Astrocyte (in vitro differentiated cells and primary cell): ENCODE results near the gene RAPGEF3. TPM values are rescaled to one million over a fixed set of nuclear protein-coding genes. Genes with fewer than 3 reads are reported as not detected.

ENCODE experiments used
- DNase-seq: peaks from one replicate; pipeline ENCODE4 v3.0.0-alpha.2; 2010; ENCODE audit warnings: low read depth
- FAIRE-seq: peaks from 2 replicates; lab custom pipeline; 2011; peaks lifted over from hg19 to GRCh38; lab: Jason Lieb, UNC
- H2AFZ ChIP-seq: 2 replicates; pipeline ENCODE4 v1.6.0; 2012; ENCODE audit warnings: low read depth, low read length, inconsistent platforms
- H3K27ac ChIP-seq: 2 replicates; pipeline ENCODE4 v1.5.1; 2011; ENCODE audit warnings: low read depth, low read length, inconsistent platforms
- H3K27me3 ChIP-seq: 2 replicates; pipeline ENCODE4 v1.6.0; 2011; ENCODE audit warnings: low read length, inconsistent platforms; ENCODE audit not compliant: insufficient read depth
- H3K36me3 ChIP-seq: 2 replicates; pipeline ENCODE4 v1.5.1; 2011; ENCODE audit warnings: low read length, inconsistent platforms; ENCODE audit not compliant: insufficient read depth
- H3K4me1 ChIP-seq: 2 replicates; pipeline ENCODE4 v1.5.1; 2011; ENCODE audit warnings: low read length, inconsistent platforms; ENCODE audit not compliant: insufficient read depth
- H3K4me2 ChIP-seq: 2 replicates; pipeline ENCODE4 v1.6.0; 2012; ENCODE audit warnings: low read length, inconsistent platforms
- H3K4me3 ChIP-seq: 2 replicates; pipeline ENCODE4 v1.5.1; 2011; ENCODE audit warnings: low read depth, mild to moderate bottlenecking, low read length, inconsistent platforms; ENCODE audit not compliant: insufficient read depth
- H3K79me2 ChIP-seq: 2 replicates; pipeline ENCODE4 v1.6.0; 2012; ENCODE audit warnings: mild to moderate bottlenecking, low read length, inconsistent platforms; ENCODE audit not compliant: insufficient read depth
- H3K9ac ChIP-seq: 2 replicates; pipeline ENCODE4 v1.6.0; 2012; ENCODE audit warnings: mild to moderate bottlenecking, low read length, inconsistent platforms
- H3K9me3 ChIP-seq: 2 replicates; pipeline ENCODE4 v1.5.1; 2012; ENCODE audit warnings: low read depth, mild to moderate bottlenecking, low read length, inconsistent platforms; ENCODE audit not compliant: insufficient read depth
- H4K20me1 ChIP-seq: 2 replicates; pipeline ENCODE4 v1.6.0; 2012; ENCODE audit warnings: low read length, inconsistent platforms; ENCODE audit not compliant: insufficient read depth
- H3K27ac Mint-ChIP-seq: one replicate; pipeline ENCODE4 v1.8.0; 2021; ENCODE audit warnings: mild to moderate bottlenecking, mixed read lengths; ENCODE audit not compliant: unreplicated experiment
- H3K27me3 Mint-ChIP-seq: one replicate; pipeline ENCODE4 v1.8.0; 2021; ENCODE audit warnings: low read depth, mixed read lengths; ENCODE audit not compliant: unreplicated experiment
- H3K36me3 Mint-ChIP-seq: one replicate; pipeline ENCODE4 v1.8.0; 2021; ENCODE audit warnings: low read depth, mixed read lengths; ENCODE audit not compliant: unreplicated experiment
- H3K4me1 Mint-ChIP-seq: one replicate; pipeline ENCODE4 v1.8.0; 2021; ENCODE audit warnings: low read depth, mixed read lengths; ENCODE audit not compliant: unreplicated experiment
- H3K4me3 Mint-ChIP-seq: one replicate; pipeline ENCODE4 v1.8.0; 2021; ENCODE audit warnings: mild to moderate bottlenecking, moderate library complexity, mixed read lengths; ENCODE audit not compliant: unreplicated experiment
- H3K9me3 Mint-ChIP-seq: one replicate; pipeline ENCODE4 v1.8.0; 2021; ENCODE audit warnings: mild to moderate bottlenecking, mixed read lengths; ENCODE audit not compliant: unreplicated experiment
- EZH2 ChIP-seq: IDR thresholded peaks from 2 replicates; pipeline ENCODE4 v1.6.1; 2012; ENCODE audit warnings: mild to moderate bottlenecking, low read length, inconsistent platforms; ENCODE audit not compliant: insufficient read depth
- total RNA-seq: library from RNA; stranded (reverse); gene quantifications from 2 replicates; pipeline ENCODE4 v1.2.1, GENCODE V29; 2021
- TF ChIP-seq, protein P1 (sequence below): IDR thresholded peaks from 2 replicates; pipeline ENCODE4 v1.5.1; 2011; ENCODE audit warnings: low read depth, mild to moderate bottlenecking, inconsistent platforms, low read length, moderate library complexity; ENCODE audit not compliant: insufficient read depth

Gene RAPGEF3
- total RNA-seq, 1 donor from 2014 or later: 5.9 TPM

DNA sequence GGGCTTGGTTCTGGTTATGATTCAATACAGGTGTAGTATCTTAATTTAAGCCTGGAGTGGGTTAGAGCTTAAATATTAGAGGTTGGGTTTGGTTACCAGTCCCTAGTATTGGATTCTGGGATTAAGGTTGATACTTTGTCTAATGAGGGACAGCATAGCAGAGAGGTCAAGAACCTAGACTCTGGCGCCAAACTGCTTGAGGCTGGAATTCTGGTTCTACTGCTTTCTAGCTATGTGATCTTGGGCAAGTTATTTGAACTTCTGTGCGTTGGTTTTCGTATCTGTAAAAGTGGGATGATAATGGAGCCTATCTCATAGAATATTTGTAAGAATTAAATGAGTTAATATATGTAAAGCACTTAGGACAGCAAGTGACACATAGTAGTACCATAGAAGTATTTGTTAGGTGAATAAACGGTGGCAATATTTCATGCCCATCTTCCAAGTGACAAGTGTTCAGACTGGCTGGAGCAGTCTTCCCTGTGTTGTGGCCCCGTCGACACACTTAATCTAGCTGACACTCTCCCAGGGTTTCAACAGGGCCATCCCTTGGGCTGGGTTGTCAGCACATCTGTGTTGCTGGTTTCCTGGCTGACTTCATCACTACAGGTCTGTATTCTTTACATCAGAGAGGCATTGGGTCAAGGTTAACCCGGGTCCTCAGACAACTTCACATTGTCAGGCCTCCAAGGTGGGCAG, 36.4 kb downstream of the RAPGEF3 start:
- H3K27ac Mint-ChIP-seq: no peak overlapping the region

DNA sequence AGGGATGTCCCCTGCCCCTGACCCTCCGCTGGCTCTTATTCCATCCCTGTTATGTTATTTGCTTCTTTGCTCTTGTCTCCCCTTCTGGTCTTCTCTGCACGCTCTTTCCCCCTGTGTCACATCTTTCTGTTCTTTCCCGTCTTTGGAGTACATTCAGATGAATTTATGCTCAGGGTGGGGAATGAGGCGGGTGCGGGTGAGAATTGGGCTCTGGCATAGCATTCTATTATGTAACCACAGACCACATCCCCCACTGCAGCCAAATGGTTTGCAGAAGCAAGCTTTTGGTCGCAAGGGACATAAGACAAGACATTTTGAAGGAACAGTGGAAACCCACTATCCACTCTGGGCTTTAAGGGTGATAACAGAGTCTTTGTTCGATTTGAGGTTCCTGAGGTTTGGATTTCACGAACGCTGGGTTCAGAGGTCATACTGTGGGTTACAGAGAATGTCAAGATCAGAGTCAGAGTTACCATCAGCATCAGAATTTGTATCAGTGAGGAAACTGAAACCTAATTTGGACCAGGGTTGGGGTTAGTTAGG, 37.2 kb downstream of the RAPGEF3 start:
- H3K27ac Mint-ChIP-seq: no peak overlapping the region
- peaks cover 24% of the 10 kb centered on the region for H3K4me1 Mint-ChIP-seq
- H3K9me3 Mint-ChIP-seq: peaks cover 3% of the 10 kb centered on the region
- H3K27me3 Mint-ChIP-seq: peaks cover 36% of the 10 kb centered on the region
- H3K36me3 Mint-ChIP-seq: peaks cover 5% of the 10 kb centered on the region
- H3K79me2 ChIP-seq: no peaks in the 10 kb centered on the region
- H3K4me2 ChIP-seq: no peak overlapping the region
- no peaks in the 10 kb centered on the region for H3K36me3 ChIP-seq
- FAIRE-seq (no peak), DNase-seq (no peak)
- H3K4me3 ChIP-seq: no peak overlapping the region
- no peaks in the 10 kb centered on the region for H3K9me3 ChIP-seq
- H3K27ac ChIP-seq: no peak overlapping the region
- no peak overlapping the region for H2AFZ ChIP-seq
- no peak overlapping the region for H3K4me3 Mint-ChIP-seq
- no peaks in the 10 kb centered on the region for H4K20me1 ChIP-seq
- TF ChIP-seq EZH2: no peak
- TF ChIP-seq, protein P1, sequence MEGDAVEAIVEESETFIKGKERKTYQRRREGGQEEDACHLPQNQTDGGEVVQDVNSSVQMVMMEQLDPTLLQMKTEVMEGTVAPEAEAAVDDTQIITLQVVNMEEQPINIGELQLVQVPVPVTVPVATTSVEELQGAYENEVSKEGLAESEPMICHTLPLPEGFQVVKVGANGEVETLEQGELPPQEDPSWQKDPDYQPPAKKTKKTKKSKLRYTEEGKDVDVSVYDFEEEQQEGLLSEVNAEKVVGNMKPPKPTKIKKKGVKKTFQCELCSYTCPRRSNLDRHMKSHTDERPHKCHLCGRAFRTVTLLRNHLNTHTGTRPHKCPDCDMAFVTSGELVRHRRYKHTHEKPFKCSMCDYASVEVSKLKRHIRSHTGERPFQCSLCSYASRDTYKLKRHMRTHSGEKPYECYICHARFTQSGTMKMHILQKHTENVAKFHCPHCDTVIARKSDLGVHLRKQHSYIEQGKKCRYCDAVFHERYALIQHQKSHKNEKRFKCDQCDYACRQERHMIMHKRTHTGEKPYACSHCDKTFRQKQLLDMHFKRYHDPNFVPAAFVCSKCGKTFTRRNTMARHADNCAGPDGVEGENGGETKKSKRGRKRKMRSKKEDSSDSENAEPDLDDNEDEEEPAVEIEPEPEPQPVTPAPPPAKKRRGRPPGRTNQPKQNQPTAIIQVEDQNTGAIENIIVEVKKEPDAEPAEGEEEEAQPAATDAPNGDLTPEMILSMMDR: no peak
- H3K4me1 ChIP-seq: peaks cover 17% of the 10 kb centered on the region
- H3K9ac ChIP-seq: no peak overlapping the region
- H3K27me3 ChIP-seq: no peaks in the 10 kb centered on the region

More for the DNA sequence above, 36.4 kb downstream of the RAPGEF3 start:
- Histone ChIP-seq H4K20me1 (no peaks in the 10 kb centered on the region), H3K4me2 (no peak overlapping the region), H3K27me3 (no peaks in the 10 kb centered on the region), H3K4me1 (peaks cover 15% of the 10 kb centered on the region), H2AFZ (no peak overlapping the region), H3K9ac (no peak overlapping the region), H3K27ac (no peak overlapping the region), H3K4me3 (no peak overlapping the region), H3K9me3 (no peaks in the 10 kb centered on the region), H3K36me3 (no peaks in the 10 kb centered on the region), H3K79me2 (no peaks in the 10 kb centered on the region)
- Mint-ChIP-seq H3K4me1 (peaks cover 26% of the 10 kb centered on the region), H3K4me3 (no peak overlapping the region), H3K36me3 (peaks cover 5% of the 10 kb centered on the region), H3K27me3 (peaks cover 34% of the 10 kb centered on the region), H3K9me3 (peaks cover 3% of the 10 kb centered on the region)
- DNase-seq (no peak), FAIRE-seq (no peak)
- TF ChIP-seq, protein P1: no peak
- TF ChIP-seq EZH2: no peak

DNA sequence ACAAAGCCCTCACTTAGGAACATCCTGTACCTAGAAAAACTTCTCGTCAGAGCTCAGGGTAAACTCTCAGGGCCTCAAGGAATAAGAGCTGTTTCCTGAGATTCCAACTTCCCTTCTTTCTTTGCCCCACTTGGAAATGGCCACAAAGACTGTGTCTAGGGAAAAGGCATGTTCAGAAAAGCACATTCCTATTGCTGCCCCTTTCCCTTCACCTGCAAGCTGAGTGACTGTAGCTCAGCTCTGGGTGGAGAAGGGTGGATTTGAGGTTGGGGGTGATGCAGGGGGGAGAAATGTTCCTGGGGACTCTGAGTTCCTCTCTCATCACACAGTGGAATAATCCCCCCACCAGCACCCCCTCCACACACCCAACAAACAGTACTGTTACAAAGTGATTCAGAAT, 40.1 kb downstream of the RAPGEF3 start:
- Histone ChIP-seq H3K36me3 (no peaks in the 10 kb centered on the region), H2AFZ (no peak overlapping the region), H3K9me3 (no peaks in the 10 kb centered on the region), H4K20me1 (peaks cover 6% of the 10 kb centered on the region), H3K4me1 (peaks cover 21% of the 10 kb centered on the region), H3K4me2 (no peak overlapping the region), H3K9ac (no peak overlapping the region), H3K79me2 (no peaks in the 10 kb centered on the region), H3K4me3 (no peak overlapping the region), H3K27me3 (no peaks in the 10 kb centered on the region), H3K27ac (no peak overlapping the region)
- no peaks in the 10 kb centered on the region for H3K36me3 Mint-ChIP-seq
- H3K4me1 Mint-ChIP-seq: peaks cover 18% of the 10 kb centered on the region
- no peaks in the 10 kb centered on the region for H3K9me3 Mint-ChIP-seq
- H3K4me3 Mint-ChIP-seq: no peak overlapping the region
- DNase-seq (no peak), FAIRE-seq (no peak)
- TF ChIP-seq, protein P1: no peak
- no peak for TF ChIP-seq EZH2
- no peak overlapping the region for H3K27ac Mint-ChIP-seq
- H3K27me3 Mint-ChIP-seq: peaks cover 32% of the 10 kb centered on the region
